ENCODE data around the gene TRIM41. TPM values are rescaled to one million over a fixed set of nuclear protein-coding genes. Genes with fewer than 3 reads are reported as not detected.

TRIM41 gene
- total and polyA plus RNA-seq, 2 experiments from 2014 or later = 6.2 to 8.7 TPM

GRCh38 chr5:181248277-181248676 is 25.2 kb downstream of the TRIM41 start (continued):
- TF ChIP-seq, protein P1, sequence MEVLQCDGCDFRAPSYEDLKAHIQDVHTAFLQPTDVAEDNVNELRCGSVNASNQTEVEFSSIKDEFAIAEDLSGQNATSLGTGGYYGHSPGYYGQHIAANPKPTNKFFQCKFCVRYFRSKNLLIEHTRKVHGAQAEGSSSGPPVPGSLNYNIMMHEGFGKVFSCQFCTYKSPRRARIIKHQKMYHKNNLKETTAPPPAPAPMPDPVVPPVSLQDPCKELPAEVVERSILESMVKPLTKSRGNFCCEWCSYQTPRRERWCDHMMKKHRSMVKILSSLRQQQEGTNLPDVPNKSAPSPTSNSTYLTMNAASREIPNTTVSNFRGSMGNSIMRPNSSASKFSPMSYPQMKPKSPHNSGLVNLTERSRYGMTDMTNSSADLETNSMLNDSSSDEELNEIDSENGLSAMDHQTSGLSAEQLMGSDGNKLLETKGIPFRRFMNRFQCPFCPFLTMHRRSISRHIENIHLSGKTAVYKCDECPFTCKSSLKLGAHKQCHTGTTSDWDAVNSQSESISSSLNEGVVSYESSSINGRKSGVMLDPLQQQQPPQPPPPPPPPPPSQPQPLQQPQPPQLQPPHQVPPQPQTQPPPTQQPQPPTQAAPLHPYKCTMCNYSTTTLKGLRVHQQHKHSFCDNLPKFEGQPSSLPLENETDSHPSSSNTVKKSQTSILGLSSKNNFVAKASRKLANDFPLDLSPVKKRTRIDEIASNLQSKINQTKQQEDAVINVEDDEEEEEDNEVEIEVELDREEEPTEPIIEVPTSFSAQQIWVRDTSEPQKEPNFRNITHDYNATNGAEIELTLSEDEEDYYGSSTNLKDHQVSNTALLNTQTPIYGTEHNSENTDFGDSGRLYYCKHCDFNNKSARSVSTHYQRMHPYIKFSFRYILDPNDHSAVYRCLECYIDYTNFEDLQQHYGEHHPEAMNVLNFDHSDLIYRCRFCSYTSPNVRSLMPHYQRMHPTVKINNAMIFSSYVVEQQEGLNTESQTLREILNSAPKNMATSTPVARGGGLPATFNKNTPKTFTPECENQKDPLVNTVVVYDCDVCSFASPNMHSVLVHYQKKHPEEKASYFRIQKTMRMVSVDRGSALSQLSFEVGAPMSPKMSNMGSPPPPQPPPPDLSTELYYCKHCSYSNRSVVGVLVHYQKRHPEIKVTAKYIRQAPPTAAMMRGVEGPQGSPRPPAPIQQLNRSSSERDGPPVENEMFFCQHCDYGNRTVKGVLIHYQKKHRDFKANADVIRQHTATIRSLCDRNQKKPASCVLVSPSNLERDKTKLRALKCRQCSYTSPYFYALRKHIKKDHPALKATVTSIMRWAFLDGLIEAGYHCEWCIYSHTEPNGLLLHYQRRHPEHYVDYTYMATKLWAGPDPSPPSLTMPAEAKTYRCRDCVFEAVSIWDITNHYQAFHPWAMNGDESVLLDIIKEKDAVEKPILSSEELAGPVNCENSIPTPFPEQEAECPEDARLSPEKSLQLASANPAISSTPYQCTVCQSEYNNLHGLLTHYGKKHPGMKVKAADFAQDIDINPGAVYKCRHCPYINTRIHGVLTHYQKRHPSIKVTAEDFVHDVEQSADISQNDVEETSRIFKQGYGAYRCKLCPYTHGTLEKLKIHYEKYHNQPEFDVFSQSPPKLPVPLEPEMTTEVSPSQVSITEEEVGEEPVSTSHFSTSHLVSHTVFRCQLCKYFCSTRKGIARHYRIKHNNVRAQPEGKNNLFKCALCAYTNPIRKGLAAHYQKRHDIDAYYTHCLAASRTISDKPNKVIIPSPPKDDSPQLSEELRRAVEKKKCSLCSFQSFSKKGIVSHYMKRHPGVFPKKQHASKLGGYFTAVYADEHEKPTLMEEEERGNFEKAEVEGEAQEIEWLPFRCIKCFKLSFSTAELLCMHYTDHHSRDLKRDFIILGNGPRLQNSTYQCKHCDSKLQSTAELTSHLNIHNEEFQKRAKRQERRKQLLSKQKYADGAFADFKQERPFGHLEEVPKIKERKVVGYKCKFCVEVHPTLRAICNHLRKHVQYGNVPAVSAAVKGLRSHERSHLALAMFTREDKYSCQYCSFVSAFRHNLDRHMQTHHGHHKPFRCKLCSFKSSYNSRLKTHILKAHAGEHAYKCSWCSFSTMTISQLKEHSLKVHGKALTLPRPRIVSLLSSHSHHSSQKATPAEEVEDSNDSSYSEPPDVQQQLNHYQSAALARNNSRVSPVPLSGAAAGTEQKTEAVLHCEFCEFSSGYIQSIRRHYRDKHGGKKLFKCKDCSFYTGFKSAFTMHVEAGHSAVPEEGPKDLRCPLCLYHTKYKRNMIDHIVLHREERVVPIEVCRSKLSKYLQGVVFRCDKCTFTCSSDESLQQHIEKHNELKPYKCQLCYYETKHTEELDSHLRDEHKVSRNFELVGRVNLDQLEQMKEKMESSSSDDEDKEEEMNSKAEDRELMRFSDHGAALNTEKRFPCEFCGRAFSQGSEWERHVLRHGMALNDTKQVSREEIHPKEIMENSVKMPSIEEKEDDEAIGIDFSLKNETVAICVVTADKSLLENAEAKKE (CRISPR knock-in tag; IDR thresholded peaks at IDR 0.05) = no peak
- TF ChIP-seq POLR2AphosphoS5 (IDR thresholded peaks at IDR 0.05; ENCODE audit: low read depth) = no peak
- TF ChIP-seq CREB1 (CRISPR knock-in tag; IDR thresholded peaks at IDR 0.05; ENCODE audit: low read depth) = no peak
- TF ChIP-seq, protein P2, sequence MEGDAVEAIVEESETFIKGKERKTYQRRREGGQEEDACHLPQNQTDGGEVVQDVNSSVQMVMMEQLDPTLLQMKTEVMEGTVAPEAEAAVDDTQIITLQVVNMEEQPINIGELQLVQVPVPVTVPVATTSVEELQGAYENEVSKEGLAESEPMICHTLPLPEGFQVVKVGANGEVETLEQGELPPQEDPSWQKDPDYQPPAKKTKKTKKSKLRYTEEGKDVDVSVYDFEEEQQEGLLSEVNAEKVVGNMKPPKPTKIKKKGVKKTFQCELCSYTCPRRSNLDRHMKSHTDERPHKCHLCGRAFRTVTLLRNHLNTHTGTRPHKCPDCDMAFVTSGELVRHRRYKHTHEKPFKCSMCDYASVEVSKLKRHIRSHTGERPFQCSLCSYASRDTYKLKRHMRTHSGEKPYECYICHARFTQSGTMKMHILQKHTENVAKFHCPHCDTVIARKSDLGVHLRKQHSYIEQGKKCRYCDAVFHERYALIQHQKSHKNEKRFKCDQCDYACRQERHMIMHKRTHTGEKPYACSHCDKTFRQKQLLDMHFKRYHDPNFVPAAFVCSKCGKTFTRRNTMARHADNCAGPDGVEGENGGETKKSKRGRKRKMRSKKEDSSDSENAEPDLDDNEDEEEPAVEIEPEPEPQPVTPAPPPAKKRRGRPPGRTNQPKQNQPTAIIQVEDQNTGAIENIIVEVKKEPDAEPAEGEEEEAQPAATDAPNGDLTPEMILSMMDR (conservative IDR thresholded peaks at IDR 0.05; ENCODE audit: low read depth in 2 of 2) = no peak

- Histone ChIP-seq H2AFZ (no peak overlapping the region), H3K9me2 (ENCODE audit: insufficient read depth) (no peaks in the 10 kb centered on the region), H4K20me1 (replicated peaks; ENCODE audit: insufficient read depth) (peaks cover 56% of the 10 kb centered on the region), H3K4me3 (no peak overlapping the region), H3F3A (replicated peaks; ENCODE audit: low read depth) (peaks cover 18% of the 10 kb centered on the region), H3K27me3 (ENCODE audit: insufficient read depth) (no peaks in the 10 kb centered on the region), H3K4me1 (ENCODE audit: insufficient read depth) (peaks cover 21% of the 10 kb centered on the region), H3K36me3 (ENCODE audit: insufficient read depth) (peaks cover 32% of the 10 kb centered on the region), H3K4me2 (no peak overlapping the region), H3K79me2 (replicated peaks; ENCODE audit: insufficient read depth) (peaks cover 94% of the 10 kb centered on the region), H3K27ac (ENCODE audit: low read depth) (no peak overlapping the region; the same call in 1 of the 2 replicates)
- peaks cover 5% of the 10 kb centered on the region for H3K27me3 Mint-ChIP-seq (ENCODE audit: insufficient read depth, low read depth, poor library complexity)
- H3K4me3 Mint-ChIP-seq = no peak overlapping the region
- DNase-seq (ENCODE audit: low spot score) (no peak), ATAC-seq (no peak)
- H3K36me3 Mint-ChIP-seq (ENCODE audit: low read depth) = peaks cover 47% of the 10 kb centered on the region
- H3K27ac Mint-ChIP-seq = no peak overlapping the region
- H3K4me1 Mint-ChIP-seq = peaks cover 19% of the 10 kb centered on the region
- H3K9me3 Mint-ChIP-seq = no peaks in the 10 kb centered on the region
- no peak for TF ChIP-seq EZH2 (IDR thresholded peaks at IDR 0.05; ENCODE audit: low read depth, unreplicated experiment)
- TF ChIP-seq ETS1 (IDR thresholded peaks at IDR 0.05) = no peak
- TF ChIP-seq EZH2phosphoT487 (IDR thresholded peaks at IDR 0.05; ENCODE audit: unreplicated experiment) = no peak
- no peak for TF ChIP-seq CREB1 (CRISPR knock-in tag; IDR thresholded peaks at IDR 0.05; ENCODE audit: low read depth)
- TF ChIP-seq, protein P2 (conservative IDR thresholded peaks at IDR 0.05; ENCODE audit: low read depth in 2 of 2) = no peak
Observed at GRCh38 chr5:181255276-181255675, 32.2 kb downstream of the TRIM41 start.

Measured in GM23338 (cell line).